HS-27A (cell line): ENCODE results near the gene FAM168B.

Experiments
- DNase-seq: peaks from one replicate; pipeline ENCODE4 v3.0.0-alpha.2; 2012; ENCODE audit warnings: low read depth, missing footprints

FAM168B gene

GRCh38 chr2:131039908-131040660 lies 53.2 kb downstream of the FAM168B start:
- no peak for DNase-seq

DNA sequence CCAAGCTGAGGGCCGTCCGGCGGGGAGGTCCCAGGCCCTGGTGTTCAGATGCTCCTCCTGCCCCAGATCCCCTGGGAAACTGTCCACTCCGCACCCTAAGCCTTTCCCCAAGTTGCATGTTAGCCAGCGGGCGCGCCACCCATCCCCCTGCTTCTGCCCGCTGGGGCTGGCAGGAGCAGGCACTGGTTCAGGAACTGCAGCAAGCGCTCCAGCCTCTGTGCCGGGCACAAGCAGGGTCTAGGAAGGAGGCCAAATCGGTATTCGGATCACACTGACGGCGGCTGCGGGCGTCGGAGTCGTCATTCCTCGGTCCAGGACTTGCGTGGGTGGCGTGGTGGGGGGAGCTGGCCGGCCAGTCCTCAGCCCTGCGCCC lies 53.7 kb downstream of the FAM168B start:
- no peak for DNase-seq

DNA sequence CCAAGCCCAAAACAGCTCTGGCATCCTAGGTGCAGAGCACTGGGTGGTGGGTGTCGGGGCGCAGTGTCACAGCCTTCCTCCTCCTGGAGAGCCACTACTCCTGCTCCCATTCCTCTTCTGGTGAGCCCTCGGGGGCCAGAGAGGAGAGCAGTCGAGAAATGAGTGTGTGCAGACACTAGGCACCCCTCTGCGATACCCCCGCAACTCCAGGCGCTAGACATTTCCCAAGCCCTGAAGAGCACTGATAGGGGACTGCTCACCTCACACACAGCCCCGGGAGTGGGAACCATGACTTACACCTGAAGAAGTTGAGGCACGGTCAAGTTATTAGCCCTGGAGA lies 54.2 kb downstream of the FAM168B start:
- no peak for DNase-seq

DNA sequence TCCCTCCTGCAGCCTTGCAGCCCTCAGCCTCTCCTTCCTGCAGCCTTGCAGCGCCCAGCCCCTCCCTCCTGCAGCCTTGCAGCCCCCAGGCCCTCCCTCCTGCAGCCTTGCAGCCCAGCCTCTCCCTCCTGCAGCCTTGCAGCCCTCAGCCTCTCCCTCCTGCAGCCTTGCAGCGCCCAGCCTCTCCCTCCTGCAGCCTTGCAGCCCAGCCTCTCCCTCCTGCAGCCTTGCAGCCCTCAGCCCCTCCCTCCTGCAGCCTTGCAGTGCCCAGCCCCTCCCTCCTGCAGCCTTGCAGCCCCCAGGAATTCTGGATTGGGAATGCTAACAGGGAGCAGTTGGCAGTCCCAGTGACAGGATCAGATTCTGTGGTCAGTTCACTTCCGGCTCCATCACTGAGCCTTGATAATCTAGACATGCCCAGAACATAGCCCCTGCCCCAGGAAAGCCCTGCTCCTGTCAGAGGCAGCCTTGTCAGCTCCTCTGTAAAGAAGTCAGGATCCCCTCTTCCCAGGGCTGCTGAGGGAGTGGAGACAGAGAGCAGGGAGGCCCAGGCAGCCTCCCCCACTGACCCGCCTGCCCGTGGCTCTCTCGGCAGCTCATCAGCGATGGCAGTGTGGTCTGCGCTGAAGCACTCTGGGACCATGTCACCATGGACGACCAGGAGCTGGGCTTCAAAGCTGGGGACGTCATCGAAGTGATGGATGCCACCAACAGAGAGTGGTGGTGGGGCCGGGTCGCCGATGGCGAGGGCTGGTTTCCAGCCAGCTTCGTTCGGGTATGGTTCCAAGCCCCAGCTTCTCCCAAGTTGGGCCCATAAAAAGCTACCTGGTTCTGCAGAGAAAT lies 54.8 kb downstream of the FAM168B start:
- no peak for DNase-seq

- DNase-seq: no peak
These were observed 55.6 kb downstream of the FAM168B start for GRCh38 chr2:131037398-131038257.

DNA sequence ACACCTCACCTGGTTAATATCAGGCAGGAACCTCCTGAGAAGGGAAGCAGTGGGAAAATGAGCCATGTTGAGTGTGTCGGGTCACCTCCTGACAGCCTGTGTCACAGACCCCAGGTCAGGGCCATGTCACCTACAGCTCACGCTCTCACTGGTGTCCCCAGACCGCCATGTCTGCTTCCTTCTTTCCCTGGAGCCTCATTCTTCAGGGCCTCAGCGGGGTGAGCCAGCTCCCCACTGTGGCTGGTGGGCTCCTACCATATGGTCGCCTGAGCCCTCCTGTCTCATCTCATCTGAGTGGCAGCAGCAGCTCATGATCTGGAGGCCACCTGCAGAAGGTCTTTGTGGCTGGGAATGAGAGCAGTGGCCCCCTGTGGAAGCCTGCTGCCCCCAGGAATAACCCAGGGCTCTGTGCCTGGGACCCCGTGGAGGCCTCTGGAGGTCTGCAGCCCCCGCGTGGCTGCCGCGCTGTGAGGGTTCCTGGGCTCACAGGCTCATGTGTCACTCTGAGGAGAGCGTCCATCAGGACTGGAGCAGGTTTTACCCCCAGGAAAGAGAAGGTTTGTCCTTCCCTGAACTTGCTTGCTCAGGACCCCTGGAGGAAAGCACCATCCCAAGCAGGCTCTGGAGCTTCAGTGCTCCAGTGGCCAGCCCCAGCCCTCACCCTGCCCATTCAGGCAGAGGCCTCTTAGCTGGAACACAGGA lies 56.4 kb downstream of the FAM168B start:
- DNase-seq: no peak

DNA sequence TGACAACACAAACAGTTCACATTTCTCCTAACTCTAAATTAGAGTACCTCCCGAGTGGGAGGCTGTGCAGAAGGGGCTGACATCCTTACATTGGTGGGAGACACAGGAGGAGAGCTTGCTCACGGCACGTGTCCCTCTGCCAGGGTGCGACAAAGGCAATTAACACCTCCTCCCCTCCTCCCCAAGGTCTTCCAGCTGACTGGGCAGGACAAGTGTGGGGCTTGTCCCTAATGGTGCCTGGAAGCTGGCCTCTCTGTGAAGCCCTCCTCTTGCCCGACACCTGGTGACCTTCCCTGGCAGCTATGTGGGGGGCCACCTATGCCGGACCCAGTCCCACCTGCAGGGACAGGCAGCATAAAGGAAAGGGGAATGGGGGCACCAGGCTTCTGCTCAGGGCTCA lies 57.0 kb downstream of the FAM168B start:
- DNase-seq: no peak

- no peak for DNase-seq
These were observed 57.4 kb downstream of the FAM168B start for GRCh38 chr2:131035826-131036231.

- no peak for DNase-seq
These were observed 58.0 kb downstream of the FAM168B start for GRCh38 chr2:131035112-131035825.

- no peak for DNase-seq
These were observed 58.9 kb downstream of the FAM168B start for GRCh38 chr2:131034122-131035051.

DNA sequence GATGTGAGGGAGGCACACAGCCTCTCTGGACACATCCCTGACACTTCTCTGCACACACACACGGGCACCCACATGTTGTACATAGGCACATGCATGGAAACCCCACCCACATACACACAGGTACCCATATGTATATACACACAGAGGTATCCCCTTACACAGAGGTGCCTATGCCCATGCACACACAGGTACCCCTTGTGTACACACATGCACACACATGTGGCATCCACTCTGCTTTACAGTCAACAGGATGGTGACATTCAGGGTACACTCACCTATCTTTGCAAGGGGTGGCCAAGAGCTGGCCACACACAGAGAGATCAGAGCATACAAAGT lies 59.5 kb downstream of the FAM168B start:
- DNase-seq: no peak

DNA sequence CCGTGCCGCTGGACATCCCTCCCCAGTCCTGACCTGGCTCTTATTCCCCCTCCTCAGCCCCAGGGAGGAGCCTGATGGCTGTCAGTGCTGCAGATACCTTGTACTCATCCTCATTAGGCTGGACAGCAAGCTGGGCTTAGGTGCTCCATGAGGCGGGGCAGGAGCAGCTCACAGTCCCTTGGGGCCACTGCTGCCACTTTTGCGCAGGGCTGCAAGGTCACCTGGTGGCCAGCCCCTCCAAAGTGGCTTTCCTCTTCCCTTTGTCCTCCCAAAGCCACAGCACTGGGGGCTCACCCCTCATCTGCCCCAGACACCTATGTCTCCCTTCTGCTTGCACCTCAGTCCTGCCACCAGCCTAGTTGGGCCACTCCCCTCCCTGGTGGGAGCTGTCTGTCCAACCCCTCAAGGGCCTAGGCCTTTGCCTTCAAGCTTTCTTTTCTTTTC lies 60.8 kb downstream of the FAM168B start:
- DNase-seq: no peak

DNA sequence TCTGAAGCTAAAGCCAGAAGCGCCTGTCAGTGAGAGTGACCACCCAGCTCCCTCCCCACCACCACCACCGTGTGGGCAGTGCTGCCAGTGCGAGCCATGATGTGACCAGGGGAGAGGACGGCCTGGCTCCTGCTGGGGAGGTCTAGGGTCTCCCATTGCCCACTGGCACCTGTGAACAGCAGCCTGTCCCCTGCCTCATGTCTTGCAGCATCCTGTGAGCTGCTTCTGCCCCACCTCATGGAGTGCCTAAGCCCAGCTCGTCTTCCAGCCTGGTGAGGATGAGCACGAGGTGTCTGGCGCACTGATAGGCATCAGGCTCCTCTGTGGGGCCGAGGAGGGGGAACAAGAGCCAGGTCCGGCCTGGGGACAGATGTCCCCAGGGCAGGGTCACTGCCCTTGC lies 61.4 kb downstream of the FAM168B start:
- no peak for DNase-seq

- DNase-seq: no peak
These were observed 61.8 kb downstream of the FAM168B start for GRCh38 chr2:131031431-131031841.

DNA sequence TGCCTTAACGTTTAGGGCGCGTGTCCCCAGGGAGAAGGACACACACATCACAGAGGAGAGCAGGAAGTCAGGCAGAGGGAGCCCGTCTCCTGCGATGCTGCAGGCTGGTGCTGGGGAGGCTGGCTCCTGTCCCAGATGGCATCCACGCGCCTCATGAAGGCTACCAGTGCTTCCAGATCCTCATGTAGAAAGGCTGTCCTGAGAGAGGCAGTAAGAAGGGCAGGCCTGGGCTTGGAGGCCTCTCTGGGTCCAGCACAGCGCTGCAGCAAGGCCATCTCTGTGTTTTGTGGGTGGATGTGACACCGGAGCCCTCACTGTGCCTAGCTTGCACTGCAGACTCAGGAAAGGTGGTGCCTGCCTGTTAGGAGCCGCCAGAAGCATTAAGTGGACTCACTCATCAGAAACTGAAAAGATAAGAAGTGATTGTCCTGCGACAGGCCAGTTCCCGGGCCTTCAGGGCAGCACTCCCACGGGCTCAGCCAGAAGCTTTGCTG lies 62.7 kb downstream of the FAM168B start:
- no peak for DNase-seq

- no peak for DNase-seq
These were observed 63.4 kb downstream of the FAM168B start for GRCh38 chr2:131029812-131030211.

DNA sequence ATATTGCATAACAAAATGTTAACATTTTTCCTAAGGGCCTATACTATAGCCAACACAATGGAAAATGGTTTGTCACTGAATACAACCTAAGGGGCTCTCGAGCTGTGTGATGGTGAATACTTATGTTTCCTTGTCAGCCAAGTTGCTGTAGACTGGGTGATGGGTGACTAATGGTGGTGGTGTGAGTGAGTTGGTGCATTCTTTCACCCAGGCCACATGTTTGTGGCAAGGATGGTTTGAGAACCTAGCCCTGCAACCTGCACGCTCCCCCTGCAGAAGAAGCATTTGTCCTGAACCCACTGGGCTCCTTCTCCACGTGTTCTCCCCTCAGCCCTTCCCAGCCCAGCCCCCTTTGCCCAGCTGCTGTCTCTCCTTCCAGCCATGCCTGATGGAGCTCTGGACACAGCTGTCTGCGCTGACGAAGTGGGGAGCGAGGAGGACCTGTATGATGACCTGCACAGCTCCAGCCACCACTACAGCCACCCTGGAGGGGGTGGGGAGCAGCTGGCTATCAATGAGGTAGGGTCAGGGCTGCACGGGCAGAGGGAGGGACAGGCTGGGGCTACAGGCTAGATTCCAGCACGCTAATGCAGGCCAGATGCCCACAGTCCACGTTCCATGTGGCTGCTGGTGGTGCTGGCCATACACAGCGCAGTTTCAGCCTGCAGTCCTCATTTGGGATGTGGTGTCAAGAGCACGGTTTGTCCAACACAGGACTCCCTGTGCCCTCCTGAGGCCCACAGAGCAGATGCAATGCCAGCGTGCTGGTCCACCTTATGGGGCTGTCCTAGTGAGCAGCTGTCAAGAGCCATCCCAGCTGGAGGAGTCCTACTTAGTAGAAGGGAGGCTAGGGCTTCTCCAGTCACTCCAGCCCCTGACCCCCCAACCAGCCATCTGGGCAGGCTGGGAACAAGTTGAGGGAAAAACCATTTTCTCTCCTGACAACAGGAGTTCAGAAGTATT lies 65.4 kb downstream of the FAM168B start:
- no peak for DNase-seq

DNA sequence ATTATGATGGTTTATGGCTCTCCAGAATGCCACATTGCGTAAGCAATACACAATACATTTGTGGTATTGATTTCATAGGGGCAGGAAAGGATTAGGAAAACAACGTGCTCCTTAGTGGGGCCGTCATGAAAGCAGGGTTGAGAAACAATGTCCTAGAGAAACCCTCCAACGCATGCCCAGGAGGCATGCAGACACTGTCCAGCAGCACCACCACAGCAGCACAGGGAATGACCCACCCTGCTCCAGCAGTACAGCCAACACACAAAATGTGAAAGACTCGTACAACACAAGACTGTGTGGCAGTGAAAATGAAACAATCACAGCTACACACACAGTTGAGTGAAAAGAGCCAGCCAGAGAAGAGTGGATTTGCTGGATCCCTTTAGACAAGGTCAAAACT lies 66.3 kb downstream of the FAM168B start:
- no peak for DNase-seq

DNA sequence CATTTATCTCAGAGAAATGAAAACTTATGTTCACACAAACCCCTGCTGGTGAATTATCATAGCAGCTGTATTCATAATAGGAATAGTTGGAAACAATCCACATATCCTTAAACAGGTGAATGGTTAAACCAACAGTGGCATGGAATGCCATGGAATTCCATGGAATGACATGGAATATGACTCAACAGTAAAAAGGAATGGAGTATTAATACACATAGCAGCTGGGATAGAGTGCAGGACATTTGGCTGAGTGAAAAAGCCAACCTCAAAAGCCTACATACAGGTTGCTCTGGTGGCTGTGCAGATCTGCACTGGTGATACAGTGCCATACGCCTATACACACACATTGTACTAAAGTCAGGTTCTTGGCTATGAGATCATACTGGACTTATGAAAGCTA lies 69.5 kb downstream of the FAM168B start:
- DNase-seq: no peak
